Measurements from ENCODE around the gene FHDC1.

- TF ChIP-seq CTCF (IDR thresholded peaks at IDR 0.05; ENCODE audit: low read depth, low read length, poor library complexity, severe bottlenecking): no peak
- TF ChIP-seq EZH2phosphoT487 (IDR thresholded peaks at IDR 0.05; ENCODE audit: borderline replicate concordance, low read length): no peak
Measured at GRCh38 chr4:152951348-152951747, 15.2 kb downstream of the FHDC1 start.
